Small intestine (tissue), 7 donors: ENCODE measurements around the gene TMEM213. TPM values are rescaled to one million over a fixed set of nuclear protein-coding genes. Genes with fewer than 3 reads are reported as not detected.

Source experiments
- DNase-seq, 2 donors: peaks; one replicate each; pipeline versions ENCODE4 v3.0.0 to v3.0.0-alpha.2; 2013
- FAIRE-seq: peaks from 2 replicates; lab custom pipeline; 2012; peaks lifted over from hg19 to GRCh38; lab: Jason Lieb, UNC
- H3K27ac ChIP-seq, 3 donors: one replicate each; pipeline ENCODE4 v1.5.1; 2013; ENCODE audit warnings: low read length in 2 of 3, mild to moderate bottlenecking in 2 of 3, control low read depth in 1 of 3, inconsistent platforms in 1 of 3, low read depth in 1 of 3, moderate library complexity in 1 of 3
- H3K27me3 ChIP-seq, 3 donors: one replicate each; pipeline ENCODE4 v1.6.1; 2013; ENCODE audit warnings: low read length in 3 of 3, inconsistent platforms in 1 of 3; ENCODE audit not compliant: control insufficient read depth in 3 of 3, insufficient read depth in 3 of 3
- H3K36me3 ChIP-seq, 3 donors: one replicate each; pipeline ENCODE4 v1.6.1; 2013; ENCODE audit warnings: low read length in 3 of 3, inconsistent platforms in 1 of 3, low read depth in 1 of 3, mild to moderate bottlenecking in 1 of 3, moderate library complexity in 1 of 3; ENCODE audit not compliant: control insufficient read depth in 3 of 3, insufficient read depth in 2 of 3
- H3K4me1 ChIP-seq, 3 donors: one replicate each; pipeline ENCODE4 v1.6.1; 2013; ENCODE audit warnings: low read length in 2 of 3, inconsistent platforms in 1 of 3, low read depth in 1 of 3, mild to moderate bottlenecking in 1 of 3, moderate library complexity in 1 of 3; ENCODE audit not compliant: control insufficient read depth in 3 of 3, insufficient read depth in 2 of 3
- H3K4me3 ChIP-seq, 3 donors: one replicate each; pipeline ENCODE4 v1.5.1; 2013; ENCODE audit warnings: low read length in 3 of 3, control low read depth in 1 of 3, inconsistent platforms in 1 of 3, low read depth in 1 of 3, mild to moderate bottlenecking in 1 of 3, moderate library complexity in 1 of 3
- H3K9me3 ChIP-seq, 2 donors: one replicate each; pipeline ENCODE4 v1.6.1; 2013; ENCODE audit warnings: low read depth in 1 of 2, low read length in 1 of 2; ENCODE audit not compliant: control insufficient read depth in 2 of 2, insufficient read depth in 1 of 2
- WGBS, 3 donors: extraction: QIAGEN DNeasy Blood & Tissue Kit; methylation state at CpG; one replicate each; pipeline ENCODE4 v1.1.7; 2013; 5-methylcytosine and 5-hydroxymethylcytosine counted together
- polyA plus RNA-seq, 4 donors: library from polyadenylated mRNA; stranded (reverse) in 3 of 4; unstranded in 1 of 4; fragments of 200-250 nt in 3 of 4; fragments of 120-200 nt in 1 of 4; gene quantifications; one replicate each; pipeline versions ENCODE4 v1.2.1 to v1.2.3, GENCODE V29; 2013
- donor health status: healthy with polysubstance abuse.
- donor health status: control.
- donor health status: control.
- donor health status: Bipolar disorder and iron deficiency.
- donor health status: healthy.

TMEM213 gene
- polyA plus RNA-seq, 4 donors, result 0.01 to 0.07 TPM; not detected in 2

GRCh38 chr7:138878051-138878450 lies 80.3 kb downstream of the TMEM213 start:
- H3K27ac ChIP-seq, result no peak overlapping the region
- 91 to 98% (median 93%) methylated on average over 7 of the region's 7 CpGs for WGBS, 3 donors
- H3K27me3 ChIP-seq, result no peaks in the 10 kb centered on the region
- H3K4me3 ChIP-seq, result no peak overlapping the region
- no peak for DNase-seq
- H3K9me3 ChIP-seq, result no peaks in the 10 kb centered on the region
- H3K36me3 ChIP-seq, result peaks cover 0 to 13% (median 0%) of the 10 kb centered on the region in 3 donors
- no peaks in the 10 kb centered on the region for H3K4me1 ChIP-seq
- no peak for FAIRE-seq

- no peaks in the 10 kb centered on the region for H3K27me3 ChIP-seq
- FAIRE-seq (no peak), DNase-seq (peak; percentile 12 to 68)
- no peak overlapping the region for H3K27ac ChIP-seq
- H3K4me1 ChIP-seq, result no peaks in the 10 kb centered on the region
- peaks cover 0 to 12% (median 0%) of the 10 kb centered on the region in 3 donors for H3K36me3 ChIP-seq
- no peaks in the 10 kb centered on the region for H3K9me3 ChIP-seq
- no peak overlapping the region for H3K4me3 ChIP-seq
These were observed 81.1 kb downstream of the TMEM213 start for GRCh38 chr7:138878856-138879255.

GRCh38 chr7:138879356-138879755 lies 81.6 kb downstream of the TMEM213 start:
- FAIRE-seq (no peak), DNase-seq (no peak)
- peaks cover 0 to 13% (median 0%) of the 10 kb centered on the region in 3 donors for H3K36me3 ChIP-seq
- 92 to 94% (median 93%) methylated on average over 10 of the region's 10 CpGs for WGBS, 3 donors
- H3K9me3 ChIP-seq, result no peaks in the 10 kb centered on the region
- no peak overlapping the region for H3K27ac ChIP-seq
- H3K4me1 ChIP-seq, result no peaks in the 10 kb centered on the region
- no peaks in the 10 kb centered on the region for H3K27me3 ChIP-seq
- H3K4me3 ChIP-seq, result no peak overlapping the region

- Histone ChIP-seq H3K9me3 (no peaks in the 10 kb centered on the region), H3K27ac (no peak overlapping the region), H3K36me3 (peaks cover 0 to 11% (median 0%) of the 10 kb centered on the region in 3 donors), H3K4me3 (no peak overlapping the region), H3K27me3 (no peaks in the 10 kb centered on the region), H3K4me1 (no peaks in the 10 kb centered on the region)
- FAIRE-seq (no peak), DNase-seq (peak in 1 of 2 donors; percentile 54)
- 40 to 63% (median 48%) methylated on average over 13 of the region's 13 CpGs for WGBS, 3 donors
These were observed 83.2 kb downstream of the TMEM213 start for GRCh38 chr7:138880881-138881578.

GRCh38 chr7:138881579-138882188 lies 83.9 kb downstream of the TMEM213 start:
- DNase-seq (no peak), FAIRE-seq (no peak)
- 68 to 76% (median 72%) methylated on average over 6 of the region's 6 CpGs for WGBS, 3 donors
- Histone ChIP-seq H3K27ac (no peak overlapping the region), H3K27me3 (no peaks in the 10 kb centered on the region), H3K9me3 (no peaks in the 10 kb centered on the region), H3K4me3 (no peak overlapping the region), H3K36me3 (peaks cover 0 to 11% (median 0%) of the 10 kb centered on the region in 3 donors), H3K4me1 (no peaks in the 10 kb centered on the region)

GRCh38 chr7:138882249-138882648 lies 84.5 kb downstream of the TMEM213 start:
- no peak overlapping the region for H3K27ac ChIP-seq
- H3K27me3 ChIP-seq, result no peaks in the 10 kb centered on the region
- no peaks in the 10 kb centered on the region for H3K9me3 ChIP-seq
- H3K4me1 ChIP-seq, result no peaks in the 10 kb centered on the region
- peaks cover 0 to 11% (median 0%) of the 10 kb centered on the region in 3 donors for H3K36me3 ChIP-seq
- DNase-seq (no peak), FAIRE-seq (no peak)
- H3K4me3 ChIP-seq, result no peak overlapping the region
- 81 to 91% (median 88%) methylated on average over 6 of the region's 6 CpGs for WGBS, 3 donors

- Histone ChIP-seq H3K4me1 (no peaks in the 10 kb centered on the region), H3K36me3 (peaks cover 0 to 10% (median 0%) of the 10 kb centered on the region in 3 donors), H3K4me3 (no peak overlapping the region), H3K9me3 (no peaks in the 10 kb centered on the region), H3K27ac (no peak overlapping the region), H3K27me3 (no peaks in the 10 kb centered on the region)
- 85 to 90% (median 87%) methylated on average over 13 of the region's 13 CpGs for WGBS, 3 donors
- DNase-seq (no peak), FAIRE-seq (no peak)
These were observed 87.8 kb downstream of the TMEM213 start for GRCh38 chr7:138885383-138886147.

GRCh38 chr7:138886501-138886917 lies 88.7 kb downstream of the TMEM213 start:
- Histone ChIP-seq H3K36me3 (peaks cover 0 to 2% (median 0%) of the 10 kb centered on the region in 3 donors), H3K4me1 (no peaks in the 10 kb centered on the region), H3K4me3 (no peak overlapping the region), H3K27me3 (no peaks in the 10 kb centered on the region), H3K27ac (no peak overlapping the region), H3K9me3 (no peaks in the 10 kb centered on the region)
- FAIRE-seq (no peak), DNase-seq (peak; percentile 73 to 76)
- 8 to 28% (median 20%) methylated on average over 4 of the region's 4 CpGs for WGBS, 3 donors
